Progenitor cell of endocrine pancreas (in vitro differentiated cells): ENCODE results near the gene FRMD1. TPM values are rescaled to one million over a fixed set of nuclear protein-coding genes. Genes with fewer than 3 reads are reported as not detected.
A peak's percentile ranks its signal among the peaks of the same experiment; 100 is the strongest.

Experiments
- DNase-seq: peaks from one replicate; pipeline ENCODE4 v3.0.0; 2021; ENCODE audit warnings: low spot score; ENCODE audit not compliant: unreplicated experiment
- H3K27ac Mint-ChIP-seq: 2 replicates; pipeline ENCODE4 v1.8.0; 2021; ENCODE audit warnings: mild to moderate bottlenecking, moderate library complexity, mixed read lengths
- H3K27me3 Mint-ChIP-seq: 2 replicates; pipeline ENCODE4 v1.8.0; 2021; ENCODE audit warnings: mixed read lengths
- H3K36me3 Mint-ChIP-seq: 2 replicates; pipeline ENCODE4 v1.8.0; 2022; ENCODE audit warnings: mixed read lengths; ENCODE audit not compliant: insufficient read depth
- H3K4me1 Mint-ChIP-seq: 2 replicates; pipeline ENCODE4 v1.8.0; 2021; ENCODE audit warnings: low read depth, mixed read lengths
- H3K4me3 Mint-ChIP-seq: 2 replicates; pipeline ENCODE4 v1.8.0; 2021; ENCODE audit warnings: low read depth, mild to moderate bottlenecking, moderate library complexity, mixed read lengths
- H3K9me3 Mint-ChIP-seq: 2 replicates; pipeline ENCODE4 v1.8.0; 2021; ENCODE audit warnings: low read depth, mixed read lengths
- total RNA-seq: library from RNA; stranded (reverse); gene quantifications from 2 replicates; pipeline ENCODE4 v1.2.1, GENCODE V29; 2021
- TF ChIP-seq, protein P1 (sequence below): fragments of 200-600 bp; sonication (generic); IDR thresholded peaks from one replicate; pipeline ENCODE4 v1.5.0; 2021; ENCODE audit warnings: antibody characterized with exemption, mild to moderate bottlenecking; ENCODE audit not compliant: unreplicated experiment

The FRMD1 gene
- total RNA-seq, 1 donor from 2014 or later: not detected

DNA sequence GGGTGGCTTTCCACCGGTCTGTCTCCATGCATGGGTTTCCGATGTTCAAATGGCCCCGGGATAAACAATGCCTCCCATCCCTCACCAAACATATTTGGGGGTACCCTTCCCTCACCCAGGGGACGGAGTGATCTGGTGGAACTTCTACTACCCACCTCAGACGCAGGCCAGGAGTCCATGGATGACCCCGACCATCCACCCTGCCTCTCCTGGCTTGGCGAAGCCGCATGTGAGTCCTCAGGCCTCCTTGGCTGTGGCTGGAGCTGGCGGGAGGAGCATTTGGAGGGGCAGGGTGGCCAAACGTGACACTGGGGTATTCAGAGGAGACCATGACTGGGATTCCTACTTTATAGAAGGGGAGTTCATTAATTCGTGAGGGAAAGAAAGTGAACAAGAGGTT is 45.9 kb upstream of the FRMD1 start:
- Mint-ChIP-seq H3K27me3 (peaks cover 45% of the 10 kb centered on the region), H3K27ac (no peak overlapping the region), H3K4me3 (no peak overlapping the region), H3K9me3 (peaks cover 3% of the 10 kb centered on the region), H3K36me3 (no peaks in the 10 kb centered on the region), H3K4me1 (peaks cover 4% of the 10 kb centered on the region)
- DNase-seq: peak; percentile 4
- TF ChIP-seq, protein P1, sequence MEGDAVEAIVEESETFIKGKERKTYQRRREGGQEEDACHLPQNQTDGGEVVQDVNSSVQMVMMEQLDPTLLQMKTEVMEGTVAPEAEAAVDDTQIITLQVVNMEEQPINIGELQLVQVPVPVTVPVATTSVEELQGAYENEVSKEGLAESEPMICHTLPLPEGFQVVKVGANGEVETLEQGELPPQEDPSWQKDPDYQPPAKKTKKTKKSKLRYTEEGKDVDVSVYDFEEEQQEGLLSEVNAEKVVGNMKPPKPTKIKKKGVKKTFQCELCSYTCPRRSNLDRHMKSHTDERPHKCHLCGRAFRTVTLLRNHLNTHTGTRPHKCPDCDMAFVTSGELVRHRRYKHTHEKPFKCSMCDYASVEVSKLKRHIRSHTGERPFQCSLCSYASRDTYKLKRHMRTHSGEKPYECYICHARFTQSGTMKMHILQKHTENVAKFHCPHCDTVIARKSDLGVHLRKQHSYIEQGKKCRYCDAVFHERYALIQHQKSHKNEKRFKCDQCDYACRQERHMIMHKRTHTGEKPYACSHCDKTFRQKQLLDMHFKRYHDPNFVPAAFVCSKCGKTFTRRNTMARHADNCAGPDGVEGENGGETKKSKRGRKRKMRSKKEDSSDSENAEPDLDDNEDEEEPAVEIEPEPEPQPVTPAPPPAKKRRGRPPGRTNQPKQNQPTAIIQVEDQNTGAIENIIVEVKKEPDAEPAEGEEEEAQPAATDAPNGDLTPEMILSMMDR: no peak

DNA sequence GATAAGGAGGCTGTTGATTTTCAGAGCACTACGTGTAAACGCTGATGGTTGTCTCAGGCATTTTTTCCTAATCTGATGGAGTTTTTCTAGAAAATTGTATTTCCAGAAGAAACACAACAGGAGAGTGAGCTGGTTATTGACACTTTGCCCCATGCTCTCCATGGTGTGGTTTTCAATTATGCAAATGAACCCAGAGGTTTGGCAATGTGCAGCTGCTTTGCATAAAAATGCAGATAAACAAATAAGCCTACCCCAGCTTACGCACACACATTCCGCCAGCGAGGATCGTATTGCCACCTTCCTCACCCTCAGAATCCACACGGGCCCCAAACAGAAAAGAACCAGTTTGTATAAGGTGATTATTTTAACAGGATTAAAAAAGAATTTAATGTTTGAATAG is 45.1 kb upstream of the FRMD1 start:
- Mint-ChIP-seq H3K36me3 (no peaks in the 10 kb centered on the region), H3K4me1 (peaks cover 4% of the 10 kb centered on the region), H3K4me3 (no peak overlapping the region), H3K27ac (no peak overlapping the region), H3K27me3 (peaks cover 45% of the 10 kb centered on the region), H3K9me3 (peaks cover 3% of the 10 kb centered on the region)
- DNase-seq: no peak
- TF ChIP-seq, protein P1: no peak

DNA sequence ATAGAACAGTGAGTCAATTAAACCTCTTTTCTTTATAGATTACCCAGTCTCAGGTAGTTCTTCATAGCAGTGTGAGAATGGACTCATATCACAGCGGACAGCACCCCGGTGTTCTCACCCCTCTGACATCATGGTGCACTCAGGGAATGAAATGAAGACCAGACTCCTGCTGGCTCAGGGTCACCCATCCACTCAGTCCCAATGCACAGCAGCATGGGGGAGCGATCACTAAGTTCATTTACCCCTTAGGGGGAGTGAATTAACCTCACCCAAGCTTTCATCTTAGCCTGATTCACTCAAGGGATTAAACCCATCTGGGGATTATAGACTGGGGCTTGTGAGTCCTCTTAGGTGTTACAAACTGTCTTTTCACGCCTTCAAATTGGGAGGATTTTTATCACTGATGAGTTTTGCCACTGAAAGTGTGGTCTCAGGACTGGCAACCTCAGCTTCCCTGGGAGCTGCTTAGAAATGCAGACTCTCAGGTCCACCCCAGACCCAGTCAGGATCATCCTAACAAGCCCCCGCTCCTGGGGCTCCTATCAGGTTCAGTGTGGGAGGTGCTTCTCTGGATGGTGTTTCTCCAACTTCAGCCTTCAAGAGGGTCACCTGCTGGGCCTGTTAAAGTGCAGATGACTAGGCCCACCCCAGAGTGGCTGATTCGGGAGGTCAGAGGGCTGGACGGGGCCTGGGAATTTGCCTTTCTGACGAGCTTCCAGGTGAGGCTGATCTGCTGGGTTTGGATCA is 44.3 kb upstream of the FRMD1 start:
- H3K36me3 Mint-ChIP-seq: no peaks in the 10 kb centered on the region
- peaks cover 4% of the 10 kb centered on the region for H3K4me1 Mint-ChIP-seq
- peak; percentile 4 for DNase-seq
- peaks cover 45% of the 10 kb centered on the region for H3K27me3 Mint-ChIP-seq
- peaks cover 3% of the 10 kb centered on the region for H3K9me3 Mint-ChIP-seq
- TF ChIP-seq, protein P1: no peak
- H3K4me3 Mint-ChIP-seq: no peak overlapping the region
- H3K27ac Mint-ChIP-seq: no peak overlapping the region

DNA sequence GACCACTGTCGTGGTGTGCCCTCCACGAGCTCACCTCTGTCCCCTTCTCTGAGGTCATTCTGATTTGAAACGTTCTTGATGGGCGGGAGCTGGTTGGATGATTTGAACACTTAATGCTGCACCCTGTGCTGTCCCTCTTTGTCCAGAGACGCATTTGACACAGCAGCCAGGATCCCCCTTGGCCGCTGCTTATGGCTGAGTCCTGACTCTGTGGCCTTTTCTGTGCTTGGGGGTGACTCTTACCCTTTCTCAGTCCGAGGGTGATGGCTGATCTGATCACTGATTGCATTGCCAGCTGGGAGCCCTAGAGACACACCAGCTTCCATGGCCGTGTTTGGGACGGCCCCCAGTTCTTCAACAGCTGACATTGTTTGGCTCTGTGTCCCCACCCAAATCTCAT is 43.5 kb upstream of the FRMD1 start:
- Mint-ChIP-seq H3K27ac (no peak overlapping the region), H3K9me3 (peaks cover 3% of the 10 kb centered on the region), H3K27me3 (peaks cover 40% of the 10 kb centered on the region), H3K36me3 (no peaks in the 10 kb centered on the region), H3K4me1 (peaks cover 4% of the 10 kb centered on the region), H3K4me3 (no peak overlapping the region)
- TF ChIP-seq, protein P1: no peak
- peak; percentile 5 for DNase-seq

DNA sequence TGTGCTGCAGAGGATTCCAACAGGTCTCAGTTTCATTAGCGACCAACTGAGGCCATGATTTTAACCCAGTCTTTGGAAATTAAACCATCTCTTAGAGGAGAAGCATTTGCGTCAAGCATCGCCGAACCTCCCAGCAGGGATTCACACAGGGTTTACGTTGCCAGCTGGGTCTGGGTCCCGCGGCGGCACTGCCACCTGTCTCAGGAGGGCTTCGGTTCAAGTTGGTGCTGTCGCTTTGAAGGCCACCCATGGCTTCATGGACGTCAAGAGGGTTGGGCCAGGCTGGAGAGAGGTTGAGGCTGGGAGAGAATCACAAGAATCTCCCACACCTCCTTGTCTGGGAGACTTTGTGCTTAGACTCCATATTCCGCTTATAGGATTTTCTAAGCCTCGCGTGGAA is 43.0 kb upstream of the FRMD1 start:
- peaks cover 35% of the 10 kb centered on the region for H3K27me3 Mint-ChIP-seq
- TF ChIP-seq, protein P1: no peak
- no peaks in the 10 kb centered on the region for H3K36me3 Mint-ChIP-seq
- H3K4me3 Mint-ChIP-seq: no peak overlapping the region
- H3K9me3 Mint-ChIP-seq: peaks cover 3% of the 10 kb centered on the region
- peak; percentile 2 for DNase-seq
- H3K4me1 Mint-ChIP-seq: peaks cover 4% of the 10 kb centered on the region
- no peak overlapping the region for H3K27ac Mint-ChIP-seq
